Mononuclear cell (primary cell): Measurements from ENCODE around the gene BICD1. TPM values are rescaled to one million over a fixed set of nuclear protein-coding genes. Genes with fewer than 3 reads are reported as not detected.

Experiments used
- H3K27me3 ChIP-seq: 2 replicates; pipeline ENCODE4 v1.6.0; 2011; ENCODE audit warnings: low read length, control low read depth; ENCODE audit not compliant: insufficient read depth
- H3K4me1 ChIP-seq: 2 replicates; pipeline ENCODE4 v1.5.1; 2011; ENCODE audit warnings: mild to moderate bottlenecking, low read length, control low read depth; ENCODE audit not compliant: insufficient read depth
- H3K4me3 ChIP-seq: 2 replicates; pipeline ENCODE4 v1.5.1; 2011; ENCODE audit warnings: mild to moderate bottlenecking, low read length, moderate library complexity
- H3K9me3 ChIP-seq: 2 replicates; pipeline ENCODE4 v1.5.1; 2011; ENCODE audit warnings: low read depth, mild to moderate bottlenecking, control low read depth, low read length
- total RNA-seq: library from RNA; depleted of rRNA; stranded (reverse); fragments of >200 nt; gene quantifications from one replicate; pipeline ENCODE4 v1.2.3, GENCODE V29; 2012

Gene BICD1
- total RNA-seq, 1 donor = 5.5 TPM

GRCh38 chr12:32307326-32307725 is 200.7 kb downstream of the BICD1 start:
- Histone ChIP-seq H3K9me3 (no peaks in the 10 kb centered on the region), H3K4me1 (no peaks in the 10 kb centered on the region), H3K27me3 (no peaks in the 10 kb centered on the region), H3K4me3 (no peak overlapping the region)

- no peak overlapping the region for H3K4me3 ChIP-seq
- H3K4me1 ChIP-seq = no peaks in the 10 kb centered on the region
- H3K9me3 ChIP-seq = no peaks in the 10 kb centered on the region
- no peaks in the 10 kb centered on the region for H3K27me3 ChIP-seq
Measured at GRCh38 chr12:32309811-32310736, 203.4 kb downstream of the BICD1 start.

GRCh38 chr12:32312049-32312670 is 205.5 kb downstream of the BICD1 start:
- Histone ChIP-seq H3K4me3 (no peak overlapping the region), H3K9me3 (no peaks in the 10 kb centered on the region), H3K4me1 (no peaks in the 10 kb centered on the region), H3K27me3 (no peaks in the 10 kb centered on the region)

- no peak overlapping the region for H3K4me3 ChIP-seq
Measured at GRCh38 chr12:32322354-32322753, 215.7 kb downstream of the BICD1 start.

GRCh38 chr12:32331133-32331532 is 224.5 kb downstream of the BICD1 start:
- Histone ChIP-seq H3K9me3 (no peaks in the 10 kb centered on the region), H3K4me3 (no peak overlapping the region), H3K27me3 (no peaks in the 10 kb centered on the region), H3K4me1 (no peaks in the 10 kb centered on the region)

More at GRCh38 chr12:32322354-32322753, 215.7 kb downstream of the BICD1 start:
- H3K9me3 ChIP-seq = no peaks in the 10 kb centered on the region
- no peaks in the 10 kb centered on the region for H3K27me3 ChIP-seq
- H3K4me1 ChIP-seq = no peaks in the 10 kb centered on the region

GRCh38 chr12:32332446-32332845 is 225.8 kb downstream of the BICD1 start:
- no peak overlapping the region for H3K4me3 ChIP-seq
- H3K9me3 ChIP-seq = no peaks in the 10 kb centered on the region
- H3K27me3 ChIP-seq = no peaks in the 10 kb centered on the region
- H3K4me1 ChIP-seq = no peaks in the 10 kb centered on the region

- no peak overlapping the region for H3K4me3 ChIP-seq
Measured at GRCh38 chr12:32334371-32334777, 227.7 kb downstream of the BICD1 start.

GRCh38 chr12:32336261-32336660 is 229.6 kb downstream of the BICD1 start:
- Histone ChIP-seq H3K4me1 (no peaks in the 10 kb centered on the region), H3K27me3 (no peaks in the 10 kb centered on the region), H3K4me3 (no peak overlapping the region), H3K9me3 (no peaks in the 10 kb centered on the region)

More at GRCh38 chr12:32334371-32334777, 227.7 kb downstream of the BICD1 start:
- H3K27me3 ChIP-seq = no peaks in the 10 kb centered on the region
- no peaks in the 10 kb centered on the region for H3K9me3 ChIP-seq
- no peaks in the 10 kb centered on the region for H3K4me1 ChIP-seq

- no peaks in the 10 kb centered on the region for H3K9me3 ChIP-seq
- no peaks in the 10 kb centered on the region for H3K4me1 ChIP-seq
- no peaks in the 10 kb centered on the region for H3K27me3 ChIP-seq
- H3K4me3 ChIP-seq = no peak overlapping the region
Measured at GRCh38 chr12:32343496-32343895, 236.8 kb downstream of the BICD1 start.

GRCh38 chr12:32344047-32344446 is 237.4 kb downstream of the BICD1 start:
- no peaks in the 10 kb centered on the region for H3K4me1 ChIP-seq
- no peaks in the 10 kb centered on the region for H3K27me3 ChIP-seq
- H3K4me3 ChIP-seq = no peak overlapping the region
- H3K9me3 ChIP-seq = no peaks in the 10 kb centered on the region

GRCh38 chr12:32353540-32353939 is 246.9 kb downstream of the BICD1 start:
- no peak overlapping the region for H3K4me3 ChIP-seq
- no peaks in the 10 kb centered on the region for H3K9me3 ChIP-seq
- H3K4me1 ChIP-seq = no peaks in the 10 kb centered on the region
- H3K27me3 ChIP-seq = no peaks in the 10 kb centered on the region

GRCh38 chr12:32357601-32358249 is 251.1 kb downstream of the BICD1 start:
- Histone ChIP-seq H3K27me3 (no peaks in the 10 kb centered on the region), H3K4me3 (no peak overlapping the region), H3K4me1 (no peaks in the 10 kb centered on the region), H3K9me3 (no peaks in the 10 kb centered on the region)

GRCh38 chr12:32360956-32361355 is 254.3 kb downstream of the BICD1 start:
- Histone ChIP-seq H3K9me3 (no peaks in the 10 kb centered on the region), H3K4me3 (no peak overlapping the region), H3K27me3 (no peaks in the 10 kb centered on the region), H3K4me1 (no peaks in the 10 kb centered on the region)

- Histone ChIP-seq H3K27me3 (no peaks in the 10 kb centered on the region), H3K4me3 (no peak overlapping the region), H3K9me3 (no peaks in the 10 kb centered on the region), H3K4me1 (no peaks in the 10 kb centered on the region)
Measured at GRCh38 chr12:32362892-32363291, 256.2 kb downstream of the BICD1 start.

GRCh38 chr12:32365473-32366064 is 258.9 kb downstream of the BICD1 start:
- Histone ChIP-seq H3K4me1 (no peaks in the 10 kb centered on the region), H3K4me3 (no peak overlapping the region), H3K27me3 (no peaks in the 10 kb centered on the region), H3K9me3 (no peaks in the 10 kb centered on the region)
